CD4-positive, alpha-beta T cell treated with Interleukin-10 for 1 hour (primary cell): ENCODE results near the gene CERT1.
"Not testable (repeated sequence)": the region's sequence is repeated elsewhere in the genome, so short reads cannot be mapped to it uniquely, and the experiment has no call there.

Experiments
- DNase-seq: peaks from one replicate; pipeline ENCODE4 v3.0.0-alpha.2; 2020

CERT1 gene

DNA sequence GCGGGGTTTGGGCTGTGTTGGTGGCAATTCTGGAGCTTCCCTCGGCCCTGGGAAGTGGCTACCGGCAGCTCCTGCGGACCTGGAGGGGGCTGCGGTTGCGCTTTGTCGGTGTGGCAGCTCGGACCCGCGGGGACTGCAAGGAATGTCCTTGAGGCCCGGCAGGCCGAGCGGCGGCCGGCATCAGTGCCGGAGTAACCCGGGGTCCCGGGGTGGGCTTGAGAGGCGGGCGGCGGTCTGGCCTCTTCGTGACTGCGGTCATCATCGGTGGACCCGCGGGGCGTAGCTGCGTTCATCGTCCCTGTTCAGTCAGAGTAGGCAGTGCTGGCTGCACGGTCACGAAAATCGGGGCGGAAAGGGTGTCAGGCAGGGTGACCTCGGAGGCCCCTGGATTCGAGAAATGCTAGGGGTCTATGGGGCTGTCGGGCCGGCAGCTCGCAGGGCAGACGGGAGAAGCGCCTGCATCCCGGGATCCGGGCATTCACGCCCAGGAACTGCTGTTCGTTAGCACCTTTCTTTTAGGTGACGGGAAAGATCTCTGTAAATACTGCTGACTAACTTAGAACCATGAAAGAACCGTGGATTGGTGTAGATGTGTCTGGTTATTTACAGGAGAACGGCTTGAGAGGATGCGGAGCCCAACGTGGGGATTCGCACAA is 173.9 kb downstream of the CERT1 start:
- peak; percentile 16 for DNase-seq

DNA sequence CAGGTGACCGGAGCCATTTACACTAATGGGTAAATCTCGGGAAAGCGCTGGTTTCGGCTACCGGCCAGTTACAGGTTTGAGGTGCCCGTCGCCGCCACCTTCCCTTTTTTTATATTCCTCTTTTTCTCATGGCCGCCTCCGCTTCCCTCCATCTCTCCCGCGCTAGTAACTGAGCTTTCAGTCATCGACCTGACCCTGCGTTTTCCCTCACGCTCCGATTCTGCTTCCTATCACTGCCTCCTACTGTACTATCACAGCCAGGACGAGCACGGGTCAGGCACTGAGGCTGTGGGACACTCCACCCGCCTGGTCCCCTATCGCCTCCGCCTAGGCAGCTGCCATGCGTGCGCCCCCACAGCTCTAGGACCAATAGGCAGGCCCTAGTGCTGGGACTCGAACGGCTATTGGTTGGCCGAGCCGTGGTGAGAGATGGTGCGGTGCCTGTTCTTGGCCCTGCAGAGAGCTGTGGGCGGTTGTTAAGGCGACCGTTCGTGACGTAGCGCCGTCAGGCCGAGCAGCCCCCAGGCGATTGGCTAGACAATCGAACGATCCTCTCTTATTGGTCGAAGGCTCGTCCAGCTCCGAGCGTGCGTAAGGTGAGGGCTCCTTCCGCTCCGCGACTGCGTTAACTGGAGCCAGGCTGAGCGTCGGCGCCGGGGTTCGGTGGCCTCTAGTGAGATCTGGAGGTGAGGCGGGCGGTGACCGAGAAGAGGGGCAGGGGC is 174.7 kb downstream of the CERT1 start, which contains the start of gene HMGCR:
Gene HMGCR, plus strand, starts transcription at position 606 of the 722 bp plus-strand sequence. CDS start 5,386 bp downstream, outside the sequence.
- DNase-seq, result peak; percentile 98

- peak; percentile 33 for DNase-seq
Observed at GRCh38 chr5:75335952-75336614, 175.3 kb downstream of the CERT1 start.

- DNase-seq, result no peak
Observed at GRCh38 chr5:75335486-75335885, 175.9 kb downstream of the CERT1 start.

- not testable (repeated sequence) for DNase-seq
Observed at GRCh38 chr5:75334413-75334812, 177.0 kb downstream of the CERT1 start.

DNA sequence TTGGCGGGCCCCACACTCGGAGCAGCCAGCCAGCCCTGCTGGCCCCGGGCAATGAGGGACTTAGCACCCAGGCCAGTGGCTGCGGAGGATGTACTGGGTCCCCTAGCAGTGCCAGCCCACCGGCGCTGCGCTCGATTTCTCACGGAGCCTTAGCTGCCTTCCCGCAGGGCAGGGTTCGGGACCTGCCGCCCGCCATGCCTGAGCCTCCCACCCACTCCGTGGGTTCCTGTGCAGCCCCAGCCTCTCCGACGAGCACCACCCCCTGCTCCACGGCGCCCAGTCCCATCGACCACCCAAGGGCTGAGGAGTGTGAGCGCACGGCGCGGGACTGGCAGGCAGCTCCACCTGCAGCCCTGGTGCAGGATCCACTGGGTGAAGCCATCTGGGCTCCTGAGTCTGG is 177.7 kb downstream of the CERT1 start:
- not testable (repeated sequence) for DNase-seq

DNA sequence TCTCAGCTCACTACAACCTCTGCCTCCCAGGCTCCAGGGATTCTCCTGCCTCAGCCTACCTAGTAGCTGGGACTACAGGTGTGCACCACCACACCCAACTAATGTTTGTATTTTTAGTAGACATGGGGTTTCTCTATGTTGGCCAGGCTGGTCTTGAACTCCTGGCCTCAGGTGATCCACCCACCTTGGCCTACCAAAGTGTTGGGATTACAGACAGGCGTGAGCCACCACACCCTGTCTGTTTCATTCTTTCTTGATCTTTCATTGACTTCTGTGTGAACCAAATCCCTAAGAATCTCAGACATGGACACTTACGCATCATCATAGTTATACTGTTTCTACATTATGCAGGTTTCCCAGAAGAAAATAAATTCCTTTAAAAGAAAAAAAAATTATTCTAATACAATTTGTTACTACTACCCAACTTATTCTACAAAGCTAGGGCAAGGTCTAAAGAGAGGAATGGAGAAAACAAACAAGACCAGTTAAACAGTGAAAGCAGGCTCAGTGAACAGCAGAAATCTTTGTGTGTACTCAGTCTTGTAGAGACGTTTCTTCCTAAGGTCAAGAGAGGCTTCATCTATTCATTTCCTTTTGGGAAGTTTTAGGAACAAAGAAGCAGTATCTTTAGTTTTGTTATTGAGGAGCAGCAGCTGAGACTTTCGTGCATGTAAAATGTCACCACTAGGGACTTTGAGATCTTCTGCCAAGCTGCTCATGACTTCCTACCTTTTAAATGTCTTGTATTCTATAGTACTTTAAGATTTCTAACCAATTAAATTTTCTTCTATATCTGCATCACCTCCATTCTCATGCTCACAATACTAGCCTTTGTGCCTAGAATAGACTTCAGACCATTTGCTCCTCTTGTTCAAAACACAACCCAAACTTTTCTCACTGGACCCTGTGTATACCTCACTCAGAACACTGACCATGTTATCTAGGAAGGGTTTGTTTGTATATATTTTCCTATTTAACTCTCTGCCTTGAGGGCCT is 180.0 kb downstream of the CERT1 start:
- no peak for DNase-seq

DNA sequence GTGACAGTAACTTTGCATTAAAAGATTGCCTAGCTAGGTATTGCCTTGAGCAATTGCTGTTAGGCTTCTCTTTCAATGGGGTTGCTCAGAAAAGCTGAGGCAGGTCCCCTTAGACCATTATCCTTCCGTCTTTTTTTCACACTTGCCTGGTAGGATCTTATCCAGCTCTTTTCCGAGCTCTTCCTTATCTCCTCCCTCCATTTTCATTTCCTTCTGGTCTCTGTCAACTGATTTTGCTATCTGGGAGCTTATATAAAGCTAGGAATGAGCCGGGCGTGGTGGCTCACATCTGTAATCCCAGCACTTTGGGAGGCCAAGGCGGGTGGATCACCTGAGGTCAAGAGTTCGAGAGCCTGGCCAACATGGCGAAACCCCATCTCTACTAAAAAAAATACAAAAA is 181.0 kb downstream of the CERT1 start:
- DNase-seq, result no peak
